ENCODE results near the gene CALD1.

DNA sequence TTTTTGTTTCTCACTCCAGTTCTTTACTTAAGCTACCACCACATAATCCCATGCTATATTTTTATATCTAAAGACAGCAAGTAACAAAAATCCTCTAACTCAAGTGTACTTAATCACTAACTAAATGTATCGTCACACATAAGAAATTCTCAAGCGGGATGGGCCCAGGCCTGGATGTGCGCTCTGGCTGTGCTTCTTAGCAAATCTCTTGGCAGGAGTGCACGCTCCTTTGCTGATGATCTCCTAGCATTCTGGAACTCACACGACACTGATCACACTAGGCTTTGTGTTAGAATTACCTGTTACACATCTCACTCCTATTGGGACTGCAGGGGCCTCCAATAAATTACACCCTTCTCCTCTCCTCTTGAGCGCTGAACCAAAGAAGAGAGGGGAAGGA lies 46.7 kb upstream of the CALD1 start:
- TF ChIP-seq, protein P1, sequence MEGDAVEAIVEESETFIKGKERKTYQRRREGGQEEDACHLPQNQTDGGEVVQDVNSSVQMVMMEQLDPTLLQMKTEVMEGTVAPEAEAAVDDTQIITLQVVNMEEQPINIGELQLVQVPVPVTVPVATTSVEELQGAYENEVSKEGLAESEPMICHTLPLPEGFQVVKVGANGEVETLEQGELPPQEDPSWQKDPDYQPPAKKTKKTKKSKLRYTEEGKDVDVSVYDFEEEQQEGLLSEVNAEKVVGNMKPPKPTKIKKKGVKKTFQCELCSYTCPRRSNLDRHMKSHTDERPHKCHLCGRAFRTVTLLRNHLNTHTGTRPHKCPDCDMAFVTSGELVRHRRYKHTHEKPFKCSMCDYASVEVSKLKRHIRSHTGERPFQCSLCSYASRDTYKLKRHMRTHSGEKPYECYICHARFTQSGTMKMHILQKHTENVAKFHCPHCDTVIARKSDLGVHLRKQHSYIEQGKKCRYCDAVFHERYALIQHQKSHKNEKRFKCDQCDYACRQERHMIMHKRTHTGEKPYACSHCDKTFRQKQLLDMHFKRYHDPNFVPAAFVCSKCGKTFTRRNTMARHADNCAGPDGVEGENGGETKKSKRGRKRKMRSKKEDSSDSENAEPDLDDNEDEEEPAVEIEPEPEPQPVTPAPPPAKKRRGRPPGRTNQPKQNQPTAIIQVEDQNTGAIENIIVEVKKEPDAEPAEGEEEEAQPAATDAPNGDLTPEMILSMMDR (conservative IDR thresholded peaks at IDR 0.05; ENCODE audit: low read length) = no peak
- TF ChIP-seq EZH2phosphoT487 (IDR thresholded peaks at IDR 0.05; ENCODE audit: borderline replicate concordance) = no peak

Measured in Loucy (cell line).